Muscle of arm (tissue), 14 donors: Measurements from ENCODE around the gene COL6A1. TPM values are rescaled to one million over a fixed set of nuclear protein-coding genes. Genes with fewer than 3 reads are reported as not detected.

Experiments
- DNase-seq: peaks from one replicate; pipeline ENCODE4 v3.0.0-alpha.2; 2013
- long read RNA-seq, 11 donors: transcript quantifications; one replicate each; lab custom pipeline, GENCODE V29; 2026
- polyA plus RNA-seq, 12 donors: library from polyadenylated mRNA; unstranded; fragments of 120-200 nt; gene quantifications; one replicate each; pipeline ENCODE4 v1.2.1, GENCODE V29; 2013; ENCODE audit not compliant: insufficient read length in 12 of 12

Gene COL6A1, protein sequence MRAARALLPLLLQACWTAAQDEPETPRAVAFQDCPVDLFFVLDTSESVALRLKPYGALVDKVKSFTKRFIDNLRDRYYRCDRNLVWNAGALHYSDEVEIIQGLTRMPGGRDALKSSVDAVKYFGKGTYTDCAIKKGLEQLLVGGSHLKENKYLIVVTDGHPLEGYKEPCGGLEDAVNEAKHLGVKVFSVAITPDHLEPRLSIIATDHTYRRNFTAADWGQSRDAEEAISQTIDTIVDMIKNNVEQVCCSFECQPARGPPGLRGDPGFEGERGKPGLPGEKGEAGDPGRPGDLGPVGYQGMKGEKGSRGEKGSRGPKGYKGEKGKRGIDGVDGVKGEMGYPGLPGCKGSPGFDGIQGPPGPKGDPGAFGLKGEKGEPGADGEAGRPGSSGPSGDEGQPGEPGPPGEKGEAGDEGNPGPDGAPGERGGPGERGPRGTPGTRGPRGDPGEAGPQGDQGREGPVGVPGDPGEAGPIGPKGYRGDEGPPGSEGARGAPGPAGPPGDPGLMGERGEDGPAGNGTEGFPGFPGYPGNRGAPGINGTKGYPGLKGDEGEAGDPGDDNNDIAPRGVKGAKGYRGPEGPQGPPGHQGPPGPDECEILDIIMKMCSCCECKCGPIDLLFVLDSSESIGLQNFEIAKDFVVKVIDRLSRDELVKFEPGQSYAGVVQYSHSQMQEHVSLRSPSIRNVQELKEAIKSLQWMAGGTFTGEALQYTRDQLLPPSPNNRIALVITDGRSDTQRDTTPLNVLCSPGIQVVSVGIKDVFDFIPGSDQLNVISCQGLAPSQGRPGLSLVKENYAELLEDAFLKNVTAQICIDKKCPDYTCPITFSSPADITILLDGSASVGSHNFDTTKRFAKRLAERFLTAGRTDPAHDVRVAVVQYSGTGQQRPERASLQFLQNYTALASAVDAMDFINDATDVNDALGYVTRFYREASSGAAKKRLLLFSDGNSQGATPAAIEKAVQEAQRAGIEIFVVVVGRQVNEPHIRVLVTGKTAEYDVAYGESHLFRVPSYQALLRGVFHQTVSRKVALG
- polyA plus RNA-seq = 100 to 1,000 TPM; 314 to 756 (median 433) TPM
- long read RNA-seq, donor 1, transcript COL6A1-204 (3 exons, 968 nt) = major isoform, 14 of 45 reads
- long read RNA-seq, donor 1, partial matches to known transcripts = 17 of 45 reads
- long read RNA-seq, donor 1, other reads (novel, unspliced or antisense) = 10 of 45 reads
- long read RNA-seq, donor 2, transcript COL6A1-204 (3 exons, 968 nt) = major isoform, 11 of 33 reads
- long read RNA-seq, donor 2, partial matches to known transcripts = 6 of 33 reads
- long read RNA-seq, donor 2, other reads (novel, unspliced or antisense) = 12 of 33 reads
- long read RNA-seq, donor 3, partial matches to known transcripts = 18 of 33 reads
- long read RNA-seq, donor 3, other reads (novel, unspliced or antisense) = 11 of 33 reads
- long read RNA-seq, donor 4, partial matches to known transcripts = 13 of 27 reads
- long read RNA-seq, donor 4, other reads (novel, unspliced or antisense) = 9 of 27 reads
- long read RNA-seq, donor 5, partial matches to known transcripts = 10 of 34 reads
- long read RNA-seq, donor 5, other reads (novel, unspliced or antisense) = 16 of 34 reads
- long read RNA-seq, donor 6, transcript COL6A1-204 (3 exons, 968 nt) = major isoform, 5 of 20 reads
- long read RNA-seq, donor 6, partial matches to known transcripts = 7 of 20 reads
- long read RNA-seq, donor 6, other reads (novel, unspliced or antisense) = 6 of 20 reads
- long read RNA-seq, donor 7, transcript COL6A1-204 (3 exons, 968 nt) = major isoform, 7 of 41 reads
- long read RNA-seq, donor 7, partial matches to known transcripts = 17 of 41 reads
- long read RNA-seq, donor 7, other reads (novel, unspliced or antisense) = 14 of 41 reads
- long read RNA-seq, donor 8, transcript COL6A1-206 (6 exons, 2,358 nt) = major isoform, 6 of 35 reads
- long read RNA-seq, donor 8, transcript COL6A1-204 (3 exons, 968 nt) = major isoform, 6 of 35 reads
- long read RNA-seq, donor 8, partial matches to known transcripts = 11 of 35 reads
- long read RNA-seq, donor 8, other reads (novel, unspliced or antisense) = 12 of 35 reads
- long read RNA-seq, donor 9, transcript COL6A1-204 (3 exons, 968 nt) = major isoform, 7 of 186 reads
- long read RNA-seq, donor 9, transcript COL6A1-206 (6 exons, 2,358 nt) = minor isoform, 6 of 186 reads
- long read RNA-seq, donor 9, partial matches to known transcripts = 162 of 186 reads
- long read RNA-seq, donor 9, other reads (novel, unspliced or antisense) = 11 of 186 reads
- long read RNA-seq, donor 10, partial matches to known transcripts = 80 of 98 reads
- long read RNA-seq, donor 10, other reads (novel, unspliced or antisense) = 15 of 98 reads
- long read RNA-seq, donor 11, partial matches to known transcripts = 168 of 198 reads
- long read RNA-seq, donor 11, other reads (novel, unspliced or antisense) = 22 of 198 reads

DNA sequence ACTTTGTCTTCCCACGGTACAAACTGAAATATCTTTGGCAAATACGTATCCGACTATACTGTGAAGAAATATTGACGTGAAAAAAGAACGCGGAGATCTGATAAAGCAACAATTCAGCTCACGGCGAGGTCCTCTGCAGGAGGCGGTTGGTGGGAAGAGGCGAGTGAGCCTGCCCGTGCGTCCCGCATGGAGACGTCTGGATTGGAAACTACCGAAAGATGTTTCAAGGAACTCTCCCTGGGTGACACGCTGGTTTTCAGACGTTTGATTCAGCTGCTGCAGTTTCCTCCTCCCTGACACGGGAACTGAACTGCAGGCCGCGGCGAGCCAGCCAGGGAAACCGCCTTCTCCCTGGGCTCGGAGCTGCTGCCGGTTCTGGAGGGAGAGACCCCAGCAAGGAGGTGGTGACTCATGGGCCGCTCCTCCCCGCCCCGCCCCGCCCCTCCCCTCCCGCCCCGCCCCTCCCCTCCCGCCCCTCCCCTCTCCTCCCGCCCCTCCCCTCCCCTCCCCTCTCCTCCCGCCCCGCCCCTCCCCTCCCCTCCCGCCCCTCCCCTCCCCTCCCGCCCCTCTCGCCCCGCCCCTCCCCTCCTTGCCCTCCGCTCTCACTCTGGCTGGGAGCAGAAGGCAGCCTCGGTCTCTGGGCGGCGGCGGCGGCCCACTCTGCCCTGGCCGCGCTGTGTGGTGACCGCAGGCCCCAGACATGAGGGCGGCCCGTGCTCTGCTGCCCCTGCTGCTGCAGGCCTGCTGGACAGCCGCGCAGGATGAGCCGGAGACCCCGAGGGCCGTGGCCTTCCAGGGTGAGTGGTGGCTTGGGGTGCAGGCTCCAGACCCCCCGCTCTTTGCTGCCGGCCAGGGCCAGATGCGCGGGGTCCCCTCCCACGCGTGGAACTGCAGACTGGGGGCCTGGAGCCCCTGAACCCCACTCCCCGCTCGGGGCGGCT lies at the start of gene COL6A1:
TSS of gene COL6A1 (plus strand) at position 620 of the 941 bp plus-strand sequence. CDS start at position 701, 81 bp downstream.
- DNase-seq = peak; percentile 91

DNA sequence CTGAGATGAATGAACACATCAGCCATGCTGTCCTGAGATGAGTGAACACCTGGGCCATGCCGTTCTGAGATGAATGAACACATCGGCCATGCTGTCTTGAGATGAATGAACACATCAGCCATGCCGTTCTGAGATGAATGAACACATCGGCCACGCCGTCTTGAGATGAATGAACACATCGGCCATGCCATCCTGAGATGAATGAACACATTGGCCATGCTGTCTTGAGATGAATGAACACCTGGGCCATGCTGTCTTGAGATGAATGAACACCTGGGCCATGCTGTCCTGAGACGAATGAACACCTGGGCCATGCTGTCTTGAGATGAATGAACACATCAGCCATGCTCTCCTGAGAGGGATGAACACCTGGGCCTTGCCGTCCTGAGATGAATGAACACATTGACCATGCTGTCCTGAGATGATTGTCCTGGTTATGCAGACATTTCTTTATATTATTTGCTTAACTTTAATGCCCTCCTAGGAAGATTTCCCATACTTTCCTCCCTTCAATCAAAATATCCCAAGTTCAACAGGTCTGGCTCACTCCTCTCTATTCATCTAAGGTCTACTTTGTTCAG lies 48.6 kb upstream of the COL6A1 start:
- DNase-seq = no peak

DNA sequence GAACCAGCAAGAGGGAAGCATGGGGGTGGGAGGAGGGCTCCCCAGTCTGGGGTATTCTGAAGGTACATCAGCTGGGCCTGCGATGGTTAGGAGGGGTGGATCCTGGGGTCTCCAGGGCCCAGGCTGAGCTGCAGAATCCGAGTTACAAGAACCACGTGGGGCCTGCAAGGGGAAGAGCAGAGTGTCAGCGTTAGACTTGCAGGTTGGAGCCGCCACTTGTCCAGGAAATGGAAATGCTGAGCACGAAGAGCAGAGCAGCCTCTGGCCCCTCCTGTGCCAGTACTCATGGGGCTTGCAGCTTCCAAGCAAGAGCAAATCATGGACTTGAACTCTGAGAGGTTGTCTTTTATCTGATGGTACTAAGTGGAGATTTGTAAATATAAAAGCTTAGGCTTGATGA lies 47.5 kb upstream of the COL6A1 start:
- no peak for DNase-seq

DNA sequence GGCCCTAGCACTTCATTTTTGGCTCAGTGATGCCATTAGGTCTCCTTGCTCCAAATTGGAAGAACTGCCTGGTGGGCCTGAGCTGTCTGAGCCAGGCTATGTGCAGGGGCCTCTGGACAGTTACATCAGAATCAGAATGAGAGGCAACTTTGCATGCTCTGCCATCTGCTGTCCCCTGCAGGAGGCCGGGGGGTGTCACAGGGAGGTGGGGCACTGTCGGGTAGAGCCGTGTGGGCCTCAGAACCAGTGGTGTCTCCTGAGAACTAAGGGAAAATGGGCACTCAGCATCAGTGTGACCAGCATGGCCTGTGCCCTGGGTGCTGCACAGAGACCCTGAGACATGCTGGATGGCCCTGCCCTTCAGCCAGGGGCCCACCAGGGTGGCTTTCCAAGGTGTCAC lies 47.0 kb upstream of the COL6A1 start:
- no peak for DNase-seq

DNA sequence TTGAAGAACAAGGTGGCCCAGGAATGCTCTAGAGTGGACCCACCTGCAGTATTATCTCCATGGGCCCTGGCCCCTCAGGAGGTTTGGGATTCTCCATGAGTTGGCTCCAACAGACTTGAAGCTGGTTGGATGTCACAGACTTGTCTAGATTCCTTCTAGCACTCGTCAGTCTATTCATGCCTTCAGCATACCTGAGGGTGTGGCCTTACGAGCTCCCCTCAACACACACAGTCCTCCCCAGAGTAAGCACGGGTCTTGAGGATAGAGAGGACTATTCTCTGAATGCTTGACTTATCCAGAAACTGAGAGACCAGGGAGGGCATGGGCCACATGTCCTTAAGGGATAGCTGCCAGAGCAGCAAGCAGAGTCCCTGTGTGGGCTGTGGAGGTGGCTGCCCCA lies 45.9 kb upstream of the COL6A1 start:
- DNase-seq = no peak

DNA sequence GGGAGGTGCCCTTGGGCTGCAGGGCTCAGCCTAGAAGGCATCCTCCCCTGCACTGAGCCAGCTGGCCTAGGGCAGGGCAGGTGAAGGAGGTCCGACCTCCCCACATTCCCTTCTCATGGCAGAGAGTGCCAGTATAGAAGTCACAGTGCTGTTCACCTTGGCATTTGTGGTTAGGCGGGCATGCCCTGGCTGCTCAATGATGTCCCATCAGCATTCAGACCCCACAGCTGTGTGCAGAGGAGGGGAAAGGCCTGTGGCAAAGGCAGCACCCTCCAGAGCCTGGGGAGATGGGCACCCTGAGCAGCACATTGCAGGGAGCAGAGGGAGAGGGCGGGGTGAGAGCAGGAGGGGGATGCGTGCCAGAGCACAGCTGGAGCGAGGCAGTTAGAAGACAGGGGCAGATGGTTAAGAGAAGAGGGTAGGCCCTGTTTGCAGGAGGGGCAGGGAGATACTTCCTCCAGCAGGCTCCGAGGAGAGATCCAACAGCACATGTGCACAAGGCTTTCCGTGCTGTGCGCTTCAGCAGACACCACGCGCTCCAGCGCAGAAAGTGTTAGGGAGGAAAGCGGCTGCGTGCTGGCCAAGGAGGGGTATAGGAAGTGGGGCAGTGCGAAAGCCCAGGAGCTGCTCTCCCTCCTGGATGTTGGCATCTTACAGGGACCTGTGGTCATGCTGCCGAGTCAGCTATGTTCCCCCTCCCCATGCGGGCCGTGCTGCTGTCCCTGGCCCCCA lies 43.7 kb upstream of the COL6A1 start:
- DNase-seq = no peak

DNA sequence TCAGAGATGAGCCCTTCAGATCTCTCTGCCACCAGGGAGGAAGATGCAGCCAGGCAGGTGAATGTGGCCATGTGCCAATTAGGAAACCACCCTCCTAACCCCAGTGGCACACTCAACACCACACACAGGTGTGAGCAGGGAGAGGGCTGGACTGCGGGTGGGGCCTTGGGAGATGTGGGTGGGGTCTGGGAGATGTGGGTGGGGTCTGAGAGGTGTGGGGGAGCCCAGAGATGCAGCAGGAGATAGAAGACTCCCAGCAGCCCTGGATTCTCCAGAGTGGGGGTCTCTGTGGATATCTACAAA lies 43.2 kb upstream of the COL6A1 start:
- no peak for DNase-seq

DNA sequence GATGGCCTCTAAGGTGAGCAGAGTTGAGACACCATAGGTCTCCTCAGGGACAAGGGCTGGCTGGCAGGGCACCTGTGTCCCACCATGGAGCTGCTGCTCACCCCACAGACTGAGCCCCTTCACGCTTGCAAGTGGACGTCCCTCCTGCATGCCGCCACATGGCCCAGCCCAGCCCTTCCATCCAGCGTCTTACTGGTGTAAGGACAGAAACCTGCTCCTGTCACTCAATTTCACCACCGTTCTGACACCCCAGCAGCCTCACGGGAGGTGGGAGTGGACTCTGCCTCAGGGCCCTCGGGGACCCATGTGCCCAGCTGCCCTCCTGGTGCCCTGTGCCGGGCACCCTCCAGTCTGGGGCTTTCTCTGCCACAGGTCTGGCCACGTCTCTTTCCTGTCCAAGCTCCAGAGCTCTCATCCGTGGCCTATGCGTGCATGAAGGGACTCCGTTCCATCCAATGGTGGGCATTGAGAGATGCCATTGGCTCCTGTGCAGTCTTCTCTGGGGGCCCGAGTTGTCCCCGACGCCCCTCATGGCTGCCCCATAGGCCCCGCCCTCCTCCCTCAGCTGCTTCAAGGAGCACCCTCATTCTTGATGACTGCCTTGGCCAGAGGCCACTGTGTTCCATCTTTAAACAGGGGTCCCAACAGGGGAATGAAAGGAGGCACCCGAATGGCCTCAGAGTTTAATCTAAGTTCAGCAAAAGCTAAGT lies 42.6 kb upstream of the COL6A1 start:
- DNase-seq = no peak

DNA sequence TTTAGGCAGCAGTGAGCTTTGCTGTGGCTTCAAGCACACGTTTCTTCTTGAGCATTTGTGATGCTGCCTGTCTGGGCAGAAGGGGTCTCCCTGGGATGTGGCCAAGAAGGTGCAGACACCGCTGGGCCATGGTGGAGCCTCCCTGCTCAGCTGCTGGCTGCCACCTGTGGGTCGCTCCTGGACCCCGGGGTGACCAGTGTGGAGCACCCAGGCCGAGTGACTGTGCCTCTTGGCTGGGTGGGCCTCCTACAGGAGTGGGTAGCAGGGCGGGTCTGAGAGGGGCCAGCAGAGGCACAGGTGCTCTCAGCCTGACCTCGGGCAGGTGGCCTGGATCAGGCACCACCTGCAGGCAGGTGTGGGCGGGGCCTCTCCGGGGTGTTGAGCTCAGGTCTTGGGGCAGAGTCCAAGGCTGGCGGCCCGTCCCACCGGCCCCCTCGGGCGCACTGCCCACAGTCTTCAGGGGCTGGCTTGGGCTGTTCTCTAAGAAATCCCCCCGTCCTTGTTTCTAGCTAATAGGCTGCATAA lies 42.0 kb upstream of the COL6A1 start:
- DNase-seq = no peak

DNA sequence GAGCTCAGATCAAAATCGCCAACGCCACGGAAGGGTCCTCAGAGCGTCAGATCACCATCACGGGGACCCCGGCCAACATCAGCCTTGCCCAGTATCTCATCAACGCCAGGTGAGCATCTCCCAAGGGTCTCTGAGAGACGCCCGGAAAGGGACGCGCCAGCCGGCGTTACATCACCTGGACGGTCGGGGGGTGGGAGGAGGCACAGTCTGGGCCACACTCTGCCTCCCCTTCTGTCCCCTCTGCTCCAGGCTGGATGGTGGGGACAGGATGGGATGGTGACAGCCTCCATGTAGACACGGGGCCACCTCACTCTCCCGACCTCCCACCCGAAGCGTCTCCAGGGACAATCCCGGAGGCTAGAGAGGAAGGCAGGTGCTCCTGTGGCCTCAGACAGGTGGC lies 41.5 kb upstream of the COL6A1 start:
- DNase-seq = no peak

DNA sequence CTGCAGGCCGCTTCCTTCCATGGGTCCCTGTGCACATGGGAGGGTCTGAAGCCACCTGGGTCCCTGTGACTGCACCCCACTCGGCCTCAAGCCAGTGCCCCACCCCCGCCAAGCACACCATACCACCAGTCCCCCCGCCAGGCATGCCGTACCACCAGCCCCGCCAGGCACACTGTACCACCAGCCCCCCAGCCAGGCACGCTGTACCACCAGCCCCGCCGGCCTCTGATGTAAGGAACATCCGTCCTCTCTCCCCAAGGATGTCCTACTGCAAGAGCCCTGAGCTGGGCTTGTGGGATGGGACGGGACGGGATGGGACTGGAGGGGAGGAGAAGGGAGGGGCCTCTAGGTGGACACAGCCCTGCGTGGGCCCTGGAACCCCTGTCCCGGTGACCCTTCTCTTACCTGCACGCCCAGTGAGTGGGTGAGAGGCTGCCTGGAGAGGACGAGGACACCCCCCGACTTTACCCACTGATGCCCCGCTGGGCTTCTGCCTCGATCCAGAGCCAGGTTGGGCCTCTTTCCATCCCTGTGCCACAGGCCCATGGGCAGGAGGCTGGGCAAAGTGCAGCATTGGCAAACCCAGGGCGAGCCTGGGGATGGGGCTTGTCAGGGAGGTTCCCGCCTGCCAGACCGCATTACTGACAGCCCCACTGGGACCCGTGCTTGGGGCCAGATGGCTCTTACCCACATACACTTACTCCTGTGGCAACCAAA lies 40.8 kb upstream of the COL6A1 start:
- no peak for DNase-seq

DNA sequence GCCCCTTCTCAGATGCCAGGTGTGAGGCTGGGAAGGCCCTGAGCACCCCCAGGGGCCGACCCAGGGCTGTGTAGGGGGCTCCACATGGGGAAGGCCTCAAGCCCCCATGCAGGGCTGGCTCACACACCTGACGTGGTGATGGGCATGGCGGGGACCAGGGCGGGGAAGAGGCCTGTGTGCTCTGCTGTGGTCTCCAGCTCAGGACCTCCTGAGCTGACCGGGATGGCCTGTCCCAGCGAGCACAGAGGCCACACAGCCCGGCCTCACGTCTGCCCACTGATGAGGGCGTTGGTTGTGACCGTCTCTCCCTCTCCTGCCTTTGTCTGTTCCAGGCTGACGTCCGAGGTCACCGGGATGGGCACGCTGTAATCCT lies 40.2 kb upstream of the COL6A1 start:
- DNase-seq = no peak

DNA sequence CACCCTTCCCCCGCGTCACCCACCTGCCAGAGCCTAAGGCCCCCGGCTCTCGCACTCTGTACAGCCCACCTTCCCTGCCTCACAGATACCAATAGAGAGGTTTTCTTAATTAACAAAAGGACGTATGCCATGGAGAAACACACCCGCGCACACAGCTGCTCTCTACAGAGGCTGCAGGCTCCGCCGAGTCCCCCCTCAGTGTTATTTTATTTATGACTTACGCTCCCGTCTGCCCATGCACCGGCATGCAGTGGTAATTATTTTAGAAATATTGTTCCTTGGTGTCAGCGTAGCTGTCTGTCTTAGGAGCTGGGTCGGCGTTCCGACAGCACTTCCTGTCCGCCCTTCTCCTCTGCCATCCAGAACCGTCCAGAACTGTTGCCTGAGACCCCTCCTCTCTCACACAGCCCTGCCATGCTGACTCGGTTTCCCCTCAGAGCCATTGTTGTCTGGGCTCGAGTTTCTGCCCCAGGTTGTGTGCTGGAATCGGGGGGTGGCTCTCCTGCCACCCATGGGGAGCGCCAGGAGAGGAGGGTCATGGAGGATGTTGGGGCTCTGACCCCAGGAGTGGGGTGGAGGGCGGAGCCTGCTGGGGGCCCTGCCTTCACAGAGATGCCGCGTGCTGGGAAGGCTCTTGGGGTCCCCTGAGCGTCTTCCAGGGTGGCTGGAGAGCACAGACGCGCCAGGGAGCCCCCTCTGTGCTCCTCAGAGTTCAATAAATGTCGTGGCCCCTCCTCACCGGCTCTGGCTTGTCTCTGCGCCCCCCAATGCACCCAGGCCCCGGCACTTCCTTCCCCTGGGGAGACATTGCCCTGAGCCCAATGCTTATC lies 39.6 kb upstream of the COL6A1 start:
- no peak for DNase-seq

DNA sequence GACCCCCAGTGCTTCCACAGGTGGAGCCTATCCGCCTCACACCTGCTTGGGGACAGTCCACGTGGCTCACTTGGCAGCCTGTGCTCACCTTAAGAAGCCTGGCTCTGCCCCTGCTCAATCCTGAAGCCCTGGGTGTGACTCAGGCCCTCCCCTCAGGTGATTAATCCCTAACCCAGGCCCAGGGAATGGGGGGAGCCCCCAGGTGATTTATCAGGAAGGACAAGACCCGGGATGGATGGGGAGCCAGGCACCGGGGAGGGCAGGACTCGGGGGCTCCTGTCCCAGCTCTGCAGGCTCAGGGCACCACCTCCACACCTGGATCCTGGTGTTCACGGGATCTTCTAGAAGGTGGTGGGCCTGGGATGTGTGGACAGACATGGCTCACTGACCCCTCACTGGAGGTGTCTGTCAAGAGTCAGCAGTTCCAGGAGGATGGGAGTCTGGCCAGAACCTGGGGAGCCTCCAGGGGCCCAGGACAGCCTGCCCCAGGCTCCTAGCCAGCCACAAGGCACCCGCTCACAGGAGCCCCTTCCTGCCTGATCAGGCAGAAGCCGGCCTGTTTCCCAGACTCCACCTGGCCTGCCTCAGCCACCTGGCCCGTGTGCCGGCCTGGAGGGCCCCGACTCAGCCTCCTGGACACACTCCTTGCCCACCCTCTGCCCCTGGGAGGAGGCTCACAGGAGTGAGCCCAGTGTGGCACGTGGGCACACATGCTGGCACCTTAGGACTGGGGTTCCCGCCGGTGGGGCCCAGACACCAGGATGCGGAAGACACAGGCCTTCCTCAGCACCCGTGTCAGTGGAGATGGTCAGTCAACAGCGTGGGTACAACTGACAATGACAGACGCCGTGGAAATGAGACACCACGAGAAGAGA lies 38.6 kb upstream of the COL6A1 start:
- no peak for DNase-seq
